ENCODE results near the gene SORCS2.

SORCS2 gene

GRCh38 chr4:7356667-7357310 is 164.5 kb downstream of the SORCS2 start:
- Histone ChIP-seq H3K27ac (ENCODE audit: low read depth, low read length, poor library complexity, severe bottlenecking) (no peak overlapping the region), H3K9ac (ENCODE audit: low read length) (no peak overlapping the region), H3K4me2 (ENCODE audit: low read length) (no peak overlapping the region), H3K27me3 (ENCODE audit: insufficient read depth, low read length) (no peaks in the 10 kb centered on the region), H3F3A (ENCODE audit: insufficient read depth, low read length) (no peaks in the 10 kb centered on the region), H3K79me2 (ENCODE audit: insufficient read depth, low read length) (no peaks in the 10 kb centered on the region), H2AFZ (ENCODE audit: low read length) (no peak overlapping the region), H3K36me3 (ENCODE audit: insufficient read depth, low read length) (no peaks in the 10 kb centered on the region), H3K4me3 (ENCODE audit: low read depth, low read length, poor library complexity, severe bottlenecking) (no peak overlapping the region), H3K4me1 (ENCODE audit: insufficient read depth, low read length, severe bottlenecking) (no peaks in the 10 kb centered on the region), H3K9me3 (ENCODE audit: low read length) (no peaks in the 10 kb centered on the region), H4K20me1 (ENCODE audit: insufficient read depth, low read length) (no peaks in the 10 kb centered on the region), H3K9me2 (ENCODE audit: low read depth, low read length) (no peaks in the 10 kb centered on the region)
- TF ChIP-seq EZH2 (IDR thresholded peaks at IDR 0.05; ENCODE audit: borderline replicate concordance, low read length) (no peak), CTCF (IDR thresholded peaks at IDR 0.05; ENCODE audit: low read length) (no peak)

- TF ChIP-seq CTCF (IDR thresholded peaks at IDR 0.05; ENCODE audit: low read length) (no peak), EZH2 (IDR thresholded peaks at IDR 0.05; ENCODE audit: borderline replicate concordance, low read length) (no peak)
- no peaks in the 10 kb centered on the region for H3F3A ChIP-seq (ENCODE audit: insufficient read depth, low read length)
- H3K9me2 ChIP-seq (ENCODE audit: low read depth, low read length) = no peaks in the 10 kb centered on the region
- H3K9ac ChIP-seq (ENCODE audit: low read length) = no peak overlapping the region
- H3K79me2 ChIP-seq (ENCODE audit: insufficient read depth, low read length) = no peaks in the 10 kb centered on the region
- H3K27ac ChIP-seq (ENCODE audit: low read depth, low read length, poor library complexity, severe bottlenecking) = no peak overlapping the region
- H3K36me3 ChIP-seq (ENCODE audit: insufficient read depth, low read length) = no peaks in the 10 kb centered on the region
- H3K4me3 ChIP-seq (ENCODE audit: low read depth, low read length, poor library complexity, severe bottlenecking) = no peak overlapping the region
- H3K4me2 ChIP-seq (ENCODE audit: low read length) = no peak overlapping the region
- no peaks in the 10 kb centered on the region for H3K9me3 ChIP-seq (ENCODE audit: low read length)
- H3K4me1 ChIP-seq (ENCODE audit: insufficient read depth, low read length, severe bottlenecking) = no peaks in the 10 kb centered on the region
- H3K27me3 ChIP-seq (ENCODE audit: insufficient read depth, low read length) = no peaks in the 10 kb centered on the region
- no peak overlapping the region for H2AFZ ChIP-seq (ENCODE audit: low read length)
- no peaks in the 10 kb centered on the region for H4K20me1 ChIP-seq (ENCODE audit: insufficient read depth, low read length)
Measured at GRCh38 chr4:7357323-7357722, 165.0 kb downstream of the SORCS2 start.

GRCh38 chr4:7358100-7358735 is 165.9 kb downstream of the SORCS2 start:
- no peak overlapping the region for H3K9ac ChIP-seq (ENCODE audit: low read length)
- H4K20me1 ChIP-seq (ENCODE audit: insufficient read depth, low read length) = no peaks in the 10 kb centered on the region
- H2AFZ ChIP-seq (ENCODE audit: low read length) = no peak overlapping the region
- H3K36me3 ChIP-seq (ENCODE audit: insufficient read depth, low read length) = no peaks in the 10 kb centered on the region
- H3K9me2 ChIP-seq (ENCODE audit: low read depth, low read length) = no peaks in the 10 kb centered on the region
- no peaks in the 10 kb centered on the region for H3K9me3 ChIP-seq (ENCODE audit: low read length)
- no peak overlapping the region for H3K27ac ChIP-seq (ENCODE audit: low read depth, low read length, poor library complexity, severe bottlenecking)
- H3K79me2 ChIP-seq (ENCODE audit: insufficient read depth, low read length) = no peaks in the 10 kb centered on the region
- no peak overlapping the region for H3K4me2 ChIP-seq (ENCODE audit: low read length)
- H3F3A ChIP-seq (ENCODE audit: insufficient read depth, low read length) = no peaks in the 10 kb centered on the region
- no peak for TF ChIP-seq EZH2 (IDR thresholded peaks at IDR 0.05; ENCODE audit: borderline replicate concordance, low read length)
- no peak for TF ChIP-seq CTCF (IDR thresholded peaks at IDR 0.05; ENCODE audit: low read length)
- no peaks in the 10 kb centered on the region for H3K27me3 ChIP-seq (ENCODE audit: insufficient read depth, low read length)
- H3K4me3 ChIP-seq (ENCODE audit: low read depth, low read length, poor library complexity, severe bottlenecking) = no peak overlapping the region
- no peaks in the 10 kb centered on the region for H3K4me1 ChIP-seq (ENCODE audit: insufficient read depth, low read length, severe bottlenecking)

Measured in OCI-LY1 (cell line).